ENCODE measurements around the gene ATM. TPM values are rescaled to one million over a fixed set of nuclear protein-coding genes. Genes with fewer than 3 reads are reported as not detected.

Gene ATM
- polyA plus RNA-seq, 2 donors, result 6.6 to 8.3 TPM

DNA sequence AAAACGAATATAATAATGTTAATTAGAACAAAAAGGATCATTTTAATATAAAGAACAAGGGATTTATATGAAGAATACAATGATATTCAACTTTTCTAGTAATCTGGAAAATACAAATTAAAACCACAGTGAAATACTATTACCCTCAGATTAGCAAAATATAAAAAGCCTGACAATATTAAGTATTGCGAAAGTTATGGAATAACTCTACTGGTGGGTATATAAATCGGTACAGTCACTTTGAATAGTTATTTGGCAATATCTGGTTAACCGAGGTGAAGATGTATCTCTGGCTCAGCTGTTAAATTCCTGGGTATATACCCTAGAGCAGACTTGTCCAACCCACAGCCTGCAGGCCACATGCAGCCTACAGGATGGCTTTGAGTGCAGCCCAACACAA lies 118.8 kb downstream of the ATM start:
- Histone ChIP-seq H3K36me3 (ENCODE audit: control insufficient read depth in 2 of 2, insufficient read depth in 2 of 2, low read length in 1 of 2) (no peaks in the 10 kb centered on the region), H3K4me1 (ENCODE audit: control insufficient read depth in 2 of 2, insufficient read depth in 2 of 2, low read length in 1 of 2) (no peaks in the 10 kb centered on the region), H3K27ac (ENCODE audit: low read depth in 2 of 2, low read length in 1 of 2) (no peak overlapping the region), H3K4me3 (ENCODE audit: low read depth in 1 of 2, low read length in 2 of 2) (no peak overlapping the region), H3K27me3 (ENCODE audit: control insufficient read depth in 1 of 2, insufficient read depth in 2 of 2, low read length in 2 of 2) (no peaks in the 10 kb centered on the region), H3K9me3 (ENCODE audit: control insufficient read depth in 2 of 2, insufficient read depth in 1 of 2, low read depth in 1 of 2, low read length in 1 of 2) (no peaks in the 10 kb centered on the region)
- WGBS, 2 donors, result 82 to 86% methylated on average over 4 of the region's 4 CpGs

DNA sequence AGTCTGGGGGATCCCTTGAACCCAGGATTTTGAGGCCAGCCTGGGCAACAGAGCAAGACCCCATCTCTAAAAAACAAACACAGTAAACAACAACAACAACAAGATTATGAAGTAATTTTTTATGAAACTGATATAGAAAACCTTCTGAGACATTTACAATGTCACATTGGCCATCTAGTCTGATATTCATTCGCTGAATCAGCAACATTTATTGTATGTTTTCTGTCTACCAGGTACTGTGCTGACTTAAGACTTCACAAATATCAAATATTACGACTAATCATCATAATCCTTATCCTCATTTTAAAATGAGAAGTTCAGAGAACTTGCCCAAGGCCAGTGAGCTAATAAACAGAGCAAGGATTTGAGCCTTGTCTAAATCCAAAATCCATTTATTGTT lies 120.8 kb downstream of the ATM start:
- WGBS, 2 donors, result 84 to 89% methylated on average over 2 of the region's 2 CpGs

DNA sequence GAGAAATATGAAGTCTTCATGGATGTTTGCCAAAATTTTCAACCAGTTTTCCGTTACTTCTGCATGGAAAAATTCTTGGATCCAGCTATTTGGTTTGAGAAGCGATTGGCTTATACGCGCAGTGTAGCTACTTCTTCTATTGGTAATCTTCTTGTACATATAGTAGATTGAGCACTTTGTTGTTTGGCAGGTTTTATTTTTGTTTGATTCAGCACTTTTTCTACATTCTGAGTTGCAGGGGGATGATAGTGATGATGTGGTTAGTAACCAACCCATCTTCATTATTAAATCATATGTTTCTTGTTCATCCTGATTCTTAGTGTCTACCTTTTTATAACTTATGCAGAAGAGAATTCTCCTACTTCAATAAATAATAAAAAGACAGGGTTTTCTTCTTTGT lies 122.9 kb downstream of the ATM start:
- whole genome bisulfite sequencing, 2 donors, result 97 to 98% methylated on average over 4 of the region's 4 CpGs
- Histone ChIP-seq H3K4me1 (ENCODE audit: control insufficient read depth in 2 of 2, insufficient read depth in 2 of 2, low read length in 1 of 2) (no peaks in the 10 kb centered on the region), H3K27ac (ENCODE audit: low read depth in 2 of 2, low read length in 1 of 2) (no peak overlapping the region), H3K27me3 (ENCODE audit: control insufficient read depth in 1 of 2, insufficient read depth in 2 of 2, low read length in 2 of 2) (no peaks in the 10 kb centered on the region), H3K9me3 (ENCODE audit: control insufficient read depth in 2 of 2, insufficient read depth in 1 of 2, low read depth in 1 of 2, low read length in 1 of 2) (no peaks in the 10 kb centered on the region), H3K4me3 (ENCODE audit: low read depth in 1 of 2, low read length in 2 of 2) (no peak overlapping the region), H3K36me3 (ENCODE audit: control insufficient read depth in 2 of 2, insufficient read depth in 2 of 2, low read length in 1 of 2) (no peaks in the 10 kb centered on the region)

More for the DNA sequence above, 120.8 kb downstream of the ATM start:
- Histone ChIP-seq H3K4me1 (ENCODE audit: control insufficient read depth in 2 of 2, insufficient read depth in 2 of 2, low read length in 1 of 2) (no peaks in the 10 kb centered on the region), H3K36me3 (ENCODE audit: control insufficient read depth in 2 of 2, insufficient read depth in 2 of 2, low read length in 1 of 2) (no peaks in the 10 kb centered on the region), H3K27me3 (ENCODE audit: control insufficient read depth in 1 of 2, insufficient read depth in 2 of 2, low read length in 2 of 2) (no peaks in the 10 kb centered on the region), H3K27ac (ENCODE audit: low read depth in 2 of 2, low read length in 1 of 2) (no peak overlapping the region), H3K9me3 (ENCODE audit: control insufficient read depth in 2 of 2, insufficient read depth in 1 of 2, low read depth in 1 of 2, low read length in 1 of 2) (no peaks in the 10 kb centered on the region), H3K4me3 (ENCODE audit: low read depth in 1 of 2, low read length in 2 of 2) (no peak overlapping the region)

DNA sequence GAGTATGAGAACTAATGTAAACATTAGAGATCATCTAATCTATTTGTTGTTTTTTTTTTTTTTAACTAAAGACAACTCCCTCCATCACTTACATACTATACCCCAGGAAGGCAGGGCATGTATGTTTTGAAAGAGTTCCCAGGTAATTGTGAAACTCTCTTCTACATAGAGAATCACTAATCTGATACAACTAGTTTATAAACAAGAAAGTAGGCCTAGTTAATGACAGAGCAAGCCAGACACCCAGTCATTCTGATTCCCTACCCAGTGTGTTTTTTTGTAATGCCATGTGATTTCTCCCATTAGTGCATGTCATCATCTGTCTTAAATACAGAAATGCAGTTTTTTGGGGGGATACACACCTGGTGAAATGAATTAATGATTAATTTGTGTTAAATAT lies 123.6 kb downstream of the ATM start:
- Histone ChIP-seq H3K27me3 (ENCODE audit: control insufficient read depth in 1 of 2, insufficient read depth in 2 of 2, low read length in 2 of 2) (no peaks in the 10 kb centered on the region), H3K4me1 (ENCODE audit: control insufficient read depth in 2 of 2, insufficient read depth in 2 of 2, low read length in 1 of 2) (no peaks in the 10 kb centered on the region), H3K27ac (ENCODE audit: low read depth in 2 of 2, low read length in 1 of 2) (no peak overlapping the region), H3K36me3 (ENCODE audit: control insufficient read depth in 2 of 2, insufficient read depth in 2 of 2, low read length in 1 of 2) (peaks cover 0 to under 1% of the 10 kb centered on the region in 2 donors), H3K4me3 (ENCODE audit: low read depth in 1 of 2, low read length in 2 of 2) (no peak overlapping the region), H3K9me3 (ENCODE audit: control insufficient read depth in 2 of 2, insufficient read depth in 1 of 2, low read depth in 1 of 2, low read length in 1 of 2) (no peaks in the 10 kb centered on the region)

DNA sequence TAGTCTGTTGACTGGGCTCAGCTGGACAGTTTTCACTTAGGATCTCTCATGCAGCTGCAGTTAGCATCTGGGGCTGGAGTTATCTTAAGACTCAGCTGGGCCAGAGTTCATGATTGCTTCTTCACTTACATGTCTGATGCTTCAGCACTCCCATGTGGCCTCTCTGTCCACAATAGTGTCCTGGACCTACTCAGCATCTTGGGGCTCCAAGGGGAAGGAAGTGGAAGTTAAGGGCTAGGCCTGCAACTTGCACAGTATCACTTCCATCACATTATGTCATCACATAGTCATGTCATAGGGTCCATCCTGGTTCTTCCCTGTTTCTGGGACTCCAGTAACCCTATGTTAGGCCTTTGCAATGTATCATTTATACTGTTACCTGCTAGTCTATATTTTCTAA lies 128.6 kb downstream of the ATM start:
- Histone ChIP-seq H3K27ac (ENCODE audit: low read depth in 2 of 2, low read length in 1 of 2) (no peak overlapping the region), H3K4me3 (ENCODE audit: low read depth in 1 of 2, low read length in 2 of 2) (no peak overlapping the region), H3K4me1 (ENCODE audit: control insufficient read depth in 2 of 2, insufficient read depth in 2 of 2, low read length in 1 of 2) (no peaks in the 10 kb centered on the region), H3K9me3 (ENCODE audit: control insufficient read depth in 2 of 2, insufficient read depth in 1 of 2, low read depth in 1 of 2, low read length in 1 of 2) (no peaks in the 10 kb centered on the region), H3K27me3 (ENCODE audit: control insufficient read depth in 1 of 2, insufficient read depth in 2 of 2, low read length in 2 of 2) (no peaks in the 10 kb centered on the region), H3K36me3 (ENCODE audit: control insufficient read depth in 2 of 2, insufficient read depth in 2 of 2, low read length in 1 of 2) (peaks cover 0 to 6% of the 10 kb centered on the region in 2 donors)

DNA sequence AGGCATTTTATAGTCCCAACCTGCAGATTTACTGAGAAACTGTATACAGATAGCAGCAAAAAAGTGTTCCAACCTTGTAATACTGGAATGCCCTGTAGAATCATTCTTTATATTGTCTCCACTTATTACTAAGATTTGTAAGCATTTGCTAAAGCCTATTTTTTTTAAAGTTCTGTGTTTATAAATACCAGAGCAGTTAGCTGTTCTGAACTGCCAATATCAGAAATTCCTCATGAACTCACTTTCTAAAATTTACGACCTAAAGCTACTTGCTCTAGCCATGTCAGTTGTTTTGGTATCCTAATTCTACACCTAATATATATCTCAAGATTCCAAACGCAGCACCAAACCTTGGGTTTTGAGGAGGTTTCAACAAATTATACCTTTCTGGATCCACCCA lies 141.3 kb downstream of the ATM start:
- Histone ChIP-seq H3K4me3 (ENCODE audit: low read depth in 1 of 2, low read length in 2 of 2) (no peak overlapping the region), H3K4me1 (ENCODE audit: control insufficient read depth in 2 of 2, insufficient read depth in 2 of 2, low read length in 1 of 2) (no peaks in the 10 kb centered on the region), H3K36me3 (ENCODE audit: control insufficient read depth in 2 of 2, insufficient read depth in 2 of 2, low read length in 1 of 2) (peaks cover 0 to 2% of the 10 kb centered on the region in 2 donors), H3K27me3 (ENCODE audit: control insufficient read depth in 1 of 2, insufficient read depth in 2 of 2, low read length in 2 of 2) (no peaks in the 10 kb centered on the region), H3K27ac (ENCODE audit: low read depth in 2 of 2, low read length in 1 of 2) (no peak overlapping the region), H3K9me3 (ENCODE audit: control insufficient read depth in 2 of 2, insufficient read depth in 1 of 2, low read depth in 1 of 2, low read length in 1 of 2) (no peaks in the 10 kb centered on the region)
- WGBS, 2 donors, result 80 to 85% methylated on average over 2 of the region's 2 CpGs

DNA sequence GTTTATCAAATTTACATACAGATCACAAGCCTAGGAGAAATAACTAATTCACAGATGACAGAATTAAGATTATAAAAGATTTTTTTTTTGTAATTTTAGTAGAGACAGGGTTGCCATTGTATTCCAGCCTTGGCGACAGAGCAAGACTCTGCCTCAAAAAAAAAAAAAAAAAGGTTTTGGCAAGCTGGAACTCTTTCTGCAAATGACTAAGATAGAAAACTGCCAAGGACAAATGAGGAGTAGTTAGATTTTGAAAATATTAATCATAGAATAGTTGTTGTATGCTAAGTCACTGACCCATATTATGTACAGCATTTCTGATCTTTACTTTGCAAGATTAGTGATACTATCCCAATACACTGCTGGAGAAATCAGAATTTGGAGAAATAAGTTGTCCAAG lies 145.3 kb downstream of the ATM start:
- no peak overlapping the region for H3K4me3 ChIP-seq (ENCODE audit: low read depth in 1 of 2, low read length in 2 of 2)
- no peaks in the 10 kb centered on the region for H3K9me3 ChIP-seq (ENCODE audit: control insufficient read depth in 2 of 2, insufficient read depth in 1 of 2, low read depth in 1 of 2, low read length in 1 of 2)
- no peaks in the 10 kb centered on the region for H3K27me3 ChIP-seq (ENCODE audit: control insufficient read depth in 1 of 2, insufficient read depth in 2 of 2, low read length in 2 of 2)
- peaks cover 0 to 2% of the 10 kb centered on the region in 2 donors for H3K36me3 ChIP-seq (ENCODE audit: control insufficient read depth in 2 of 2, insufficient read depth in 2 of 2, low read length in 1 of 2)
- WGBS, 2 donors, result 61 to 69% methylated on average over 1 of the region's 1 CpG
- no peak overlapping the region for H3K27ac ChIP-seq (ENCODE audit: low read depth in 2 of 2, low read length in 1 of 2)
- no peaks in the 10 kb centered on the region for H3K4me1 ChIP-seq (ENCODE audit: control insufficient read depth in 2 of 2, insufficient read depth in 2 of 2, low read length in 1 of 2)

DNA sequence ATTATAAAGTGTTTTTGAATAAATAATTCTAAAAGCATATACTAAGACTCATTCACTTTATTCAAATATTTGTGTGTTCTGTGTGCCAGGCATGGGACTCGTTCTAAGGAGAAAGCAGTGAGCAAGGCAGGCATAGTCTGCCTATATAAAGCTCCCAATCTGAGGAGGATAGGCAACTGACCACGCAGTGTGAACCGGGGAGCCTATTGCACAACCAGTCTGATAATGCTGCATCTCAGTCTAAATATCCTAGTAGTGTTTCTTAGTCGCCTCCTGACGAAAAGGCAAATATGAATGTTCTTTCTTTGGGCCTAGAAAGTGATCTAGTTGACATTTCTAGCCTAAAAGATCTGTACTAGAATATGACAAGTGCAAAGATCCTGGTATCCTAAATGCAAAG lies 146.2 kb downstream of the ATM start:
- Histone ChIP-seq H3K27ac (ENCODE audit: low read depth in 2 of 2, low read length in 1 of 2) (no peak overlapping the region), H3K4me3 (ENCODE audit: low read depth in 1 of 2, low read length in 2 of 2) (no peak overlapping the region), H3K9me3 (ENCODE audit: control insufficient read depth in 2 of 2, insufficient read depth in 1 of 2, low read depth in 1 of 2, low read length in 1 of 2) (no peaks in the 10 kb centered on the region), H3K27me3 (ENCODE audit: control insufficient read depth in 1 of 2, insufficient read depth in 2 of 2, low read length in 2 of 2) (no peaks in the 10 kb centered on the region), H3K36me3 (ENCODE audit: control insufficient read depth in 2 of 2, insufficient read depth in 2 of 2, low read length in 1 of 2) (peaks cover 0 to 2% of the 10 kb centered on the region in 2 donors), H3K4me1 (ENCODE audit: control insufficient read depth in 2 of 2, insufficient read depth in 2 of 2, low read length in 1 of 2) (no peaks in the 10 kb centered on the region)
- 74 to 81% methylated on average over 5 of the region's 5 CpGs for WGBS, 2 donors

DNA sequence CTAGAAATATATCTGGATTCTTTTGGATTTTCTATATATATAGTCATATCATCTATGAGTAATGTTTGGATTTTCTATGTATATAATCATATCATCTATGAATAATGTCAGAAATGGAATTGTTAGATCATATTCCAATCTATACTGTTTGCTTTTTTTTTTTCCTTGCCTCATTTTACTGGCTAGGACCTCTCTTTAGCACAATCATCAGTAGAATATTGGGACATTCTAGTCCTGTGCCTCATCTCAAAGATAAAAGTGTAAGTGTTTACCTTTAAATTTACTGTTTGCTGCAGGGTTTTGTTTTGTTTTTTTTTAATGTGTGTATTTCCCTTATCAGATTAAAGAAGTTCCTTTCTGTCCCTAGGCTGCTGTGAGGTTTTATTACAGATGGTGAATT lies 147.4 kb downstream of the ATM start:
- no peaks in the 10 kb centered on the region for H3K4me1 ChIP-seq (ENCODE audit: control insufficient read depth in 2 of 2, insufficient read depth in 2 of 2, low read length in 1 of 2)
- H3K36me3 ChIP-seq (ENCODE audit: control insufficient read depth in 2 of 2, insufficient read depth in 2 of 2, low read length in 1 of 2), result peaks cover 0 to under 1% of the 10 kb centered on the region in 2 donors
- no peak overlapping the region for H3K4me3 ChIP-seq (ENCODE audit: low read depth in 1 of 2, low read length in 2 of 2)
- H3K9me3 ChIP-seq (ENCODE audit: control insufficient read depth in 2 of 2, insufficient read depth in 1 of 2, low read depth in 1 of 2, low read length in 1 of 2), result no peaks in the 10 kb centered on the region
- no peak overlapping the region for H3K27ac ChIP-seq (ENCODE audit: low read depth in 2 of 2, low read length in 1 of 2)
- no peaks in the 10 kb centered on the region for H3K27me3 ChIP-seq (ENCODE audit: control insufficient read depth in 1 of 2, insufficient read depth in 2 of 2, low read length in 2 of 2)

DNA sequence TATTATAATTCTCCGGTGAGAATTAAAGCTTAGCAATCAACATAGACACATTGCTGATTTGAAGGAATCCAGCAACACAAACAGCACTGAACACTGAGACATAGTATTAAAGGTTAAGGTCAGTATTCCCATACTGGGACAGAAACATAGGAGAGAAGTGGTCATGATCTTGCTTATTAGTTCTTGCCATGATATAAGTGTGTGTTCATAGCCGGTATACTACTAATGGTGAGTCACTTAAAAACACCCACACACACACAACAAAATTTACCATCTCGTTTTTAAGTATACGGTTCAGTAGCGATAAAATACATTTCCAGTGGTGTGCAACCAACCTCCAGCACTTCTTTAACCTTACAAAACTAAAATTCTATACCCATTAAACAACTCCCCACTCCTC lies 148.1 kb downstream of the ATM start:
- H3K4me1 ChIP-seq (ENCODE audit: control insufficient read depth in 2 of 2, insufficient read depth in 2 of 2, low read length in 1 of 2), result no peaks in the 10 kb centered on the region
- H3K4me3 ChIP-seq (ENCODE audit: low read depth in 1 of 2, low read length in 2 of 2), result no peak overlapping the region
- H3K36me3 ChIP-seq (ENCODE audit: control insufficient read depth in 2 of 2, insufficient read depth in 2 of 2, low read length in 1 of 2), result no peaks in the 10 kb centered on the region
- H3K27me3 ChIP-seq (ENCODE audit: control insufficient read depth in 1 of 2, insufficient read depth in 2 of 2, low read length in 2 of 2), result no peaks in the 10 kb centered on the region
- WGBS, 2 donors, result 69 to 73% methylated on average over 5 of the region's 5 CpGs
- no peak overlapping the region for H3K27ac ChIP-seq (ENCODE audit: low read depth in 2 of 2, low read length in 1 of 2)
- H3K9me3 ChIP-seq (ENCODE audit: control insufficient read depth in 2 of 2, insufficient read depth in 1 of 2, low read depth in 1 of 2, low read length in 1 of 2), result no peaks in the 10 kb centered on the region

Data from esophagus (tissue), 2 donors.